Measurements from ENCODE around the gene PCDH15.

The PCDH15 gene

GRCh38 chr10:54469587-54470323, 331.3 kb downstream of the PCDH15 start:
- Histone ChIP-seq H3K36me3 (no peaks in the 10 kb centered on the region), H3K27me3 (no peaks in the 10 kb centered on the region), H3K9me3 (no peaks in the 10 kb centered on the region), H3K4me3 (ENCODE audit: low read depth in 1 of 2, low read length in 1 of 2) (no peak overlapping the region), H3K27ac (no peak overlapping the region), H3K4me1 (ENCODE audit: control insufficient read depth in 1 of 2, insufficient read depth in 1 of 2, low read depth in 1 of 2, low read length in 1 of 2) (no peaks in the 10 kb centered on the region)
- TF ChIP-seq, protein P1, sequence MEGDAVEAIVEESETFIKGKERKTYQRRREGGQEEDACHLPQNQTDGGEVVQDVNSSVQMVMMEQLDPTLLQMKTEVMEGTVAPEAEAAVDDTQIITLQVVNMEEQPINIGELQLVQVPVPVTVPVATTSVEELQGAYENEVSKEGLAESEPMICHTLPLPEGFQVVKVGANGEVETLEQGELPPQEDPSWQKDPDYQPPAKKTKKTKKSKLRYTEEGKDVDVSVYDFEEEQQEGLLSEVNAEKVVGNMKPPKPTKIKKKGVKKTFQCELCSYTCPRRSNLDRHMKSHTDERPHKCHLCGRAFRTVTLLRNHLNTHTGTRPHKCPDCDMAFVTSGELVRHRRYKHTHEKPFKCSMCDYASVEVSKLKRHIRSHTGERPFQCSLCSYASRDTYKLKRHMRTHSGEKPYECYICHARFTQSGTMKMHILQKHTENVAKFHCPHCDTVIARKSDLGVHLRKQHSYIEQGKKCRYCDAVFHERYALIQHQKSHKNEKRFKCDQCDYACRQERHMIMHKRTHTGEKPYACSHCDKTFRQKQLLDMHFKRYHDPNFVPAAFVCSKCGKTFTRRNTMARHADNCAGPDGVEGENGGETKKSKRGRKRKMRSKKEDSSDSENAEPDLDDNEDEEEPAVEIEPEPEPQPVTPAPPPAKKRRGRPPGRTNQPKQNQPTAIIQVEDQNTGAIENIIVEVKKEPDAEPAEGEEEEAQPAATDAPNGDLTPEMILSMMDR (IDR thresholded peaks at IDR 0.05) = no peak

GRCh38 chr10:54454271-54454670, 346.8 kb downstream of the PCDH15 start:
- Histone ChIP-seq H3K4me1 (ENCODE audit: control insufficient read depth in 1 of 2, insufficient read depth in 1 of 2, low read depth in 1 of 2, low read length in 1 of 2) (no peaks in the 10 kb centered on the region), H3K9me3 (no peaks in the 10 kb centered on the region), H3K4me3 (ENCODE audit: low read depth in 1 of 2, low read length in 1 of 2) (no peak overlapping the region), H3K27ac (no peak overlapping the region), H3K36me3 (no peaks in the 10 kb centered on the region), H3K27me3 (no peaks in the 10 kb centered on the region)
- TF ChIP-seq, protein P1 (IDR thresholded peaks at IDR 0.05) = no peak

- Histone ChIP-seq H3K9me3 (no peaks in the 10 kb centered on the region), H3K4me3 (ENCODE audit: low read depth in 1 of 2, low read length in 1 of 2) (no peak overlapping the region), H3K36me3 (no peaks in the 10 kb centered on the region), H3K27ac (no peak overlapping the region), H3K27me3 (no peaks in the 10 kb centered on the region), H3K4me1 (ENCODE audit: control insufficient read depth in 1 of 2, insufficient read depth in 1 of 2, low read depth in 1 of 2, low read length in 1 of 2) (no peaks in the 10 kb centered on the region)
- TF ChIP-seq, protein P1 (IDR thresholded peaks at IDR 0.05) = no peak
Measured at GRCh38 chr10:54449056-54449455, 352.0 kb downstream of the PCDH15 start.

GRCh38 chr10:54444170-54444569, 356.9 kb downstream of the PCDH15 start:
- no peaks in the 10 kb centered on the region for H3K4me1 ChIP-seq (ENCODE audit: control insufficient read depth in 1 of 2, insufficient read depth in 1 of 2, low read depth in 1 of 2, low read length in 1 of 2)
- no peaks in the 10 kb centered on the region for H3K36me3 ChIP-seq
- H3K27me3 ChIP-seq = no peaks in the 10 kb centered on the region
- H3K27ac ChIP-seq = no peak overlapping the region
- H3K9me3 ChIP-seq = no peaks in the 10 kb centered on the region
- no peak overlapping the region for H3K4me3 ChIP-seq (ENCODE audit: low read depth in 1 of 2, low read length in 1 of 2)
- TF ChIP-seq, protein P1 (IDR thresholded peaks at IDR 0.05) = no peak

GRCh38 chr10:54441275-54441674, 359.8 kb downstream of the PCDH15 start:
- Histone ChIP-seq H3K4me1 (ENCODE audit: control insufficient read depth in 1 of 2, insufficient read depth in 1 of 2, low read depth in 1 of 2, low read length in 1 of 2) (no peaks in the 10 kb centered on the region), H3K9me3 (no peaks in the 10 kb centered on the region), H3K36me3 (no peaks in the 10 kb centered on the region), H3K27ac (no peak overlapping the region), H3K4me3 (ENCODE audit: low read depth in 1 of 2, low read length in 1 of 2) (no peak overlapping the region), H3K27me3 (no peaks in the 10 kb centered on the region)
- TF ChIP-seq, protein P1 (IDR thresholded peaks at IDR 0.05) = no peak

All from neutrophil (primary cell).